Bronchial epithelial cell (primary cell): ENCODE measurements around the gene NRSN1. TPM values are rescaled to one million over a fixed set of nuclear protein-coding genes. Genes with fewer than 3 reads are reported as not detected.

Source experiments
- DNase-seq: peaks from one replicate; pipeline ENCODE4 v3.0.0-alpha.2; 2010; ENCODE audit warnings: low read depth
- FAIRE-seq: peaks from 2 replicates; lab custom pipeline; 2011; peaks lifted over from hg19 to GRCh38; lab: Jason Lieb, UNC
- H3K27me3 ChIP-seq: 2 replicates; pipeline ENCODE4 v1.5.1; 2011; ENCODE audit warnings: low read length; ENCODE audit not compliant: control insufficient read depth, insufficient read depth
- H3K36me3 ChIP-seq: 2 replicates; pipeline ENCODE4 v1.5.1; 2011; ENCODE audit warnings: low read length; ENCODE audit not compliant: control insufficient read depth, insufficient read depth
- H3K4me3 ChIP-seq: 2 replicates; pipeline ENCODE4 v1.5.1; 2011; ENCODE audit warnings: mild to moderate bottlenecking, low read depth, low read length, control low read depth
- total RNA-seq: library from RNA; depleted of rRNA; stranded (reverse); fragments of >200 nt; gene quantifications from 2 replicates; pipeline ENCODE4 v1.2.1, GENCODE V29; 2014
- TF ChIP-seq, protein P1 (sequence below): IDR thresholded peaks from 2 replicates; pipeline ENCODE4 v1.5.1; 2011; ENCODE audit warnings: mild to moderate bottlenecking, moderate library complexity, low read length, control low read depth, inconsistent platforms; ENCODE audit not compliant: insufficient read depth, severe bottlenecking

NRSN1 gene
- total RNA-seq, 1 donor from 2014 or later, result not detected

DNA sequence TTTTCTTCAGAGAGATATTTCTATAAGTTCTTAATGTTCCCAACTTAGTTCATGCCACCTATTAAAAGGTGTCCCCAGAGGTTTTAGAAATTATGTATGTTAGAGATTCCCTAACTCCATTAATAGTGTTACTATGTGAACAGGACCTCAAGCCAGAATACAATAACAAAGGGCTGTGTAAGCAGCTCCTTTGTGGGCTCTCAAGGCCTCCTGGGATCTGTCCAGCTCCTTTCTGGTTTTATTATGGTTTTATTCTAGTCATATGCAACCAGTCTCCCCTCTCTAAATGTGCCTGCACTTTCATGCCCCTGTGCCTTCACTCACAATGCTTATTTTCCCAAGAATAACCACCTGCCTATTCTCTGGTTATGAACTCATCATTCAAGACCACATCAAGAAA lies 22.7 kb downstream of the NRSN1 start:
- no peak overlapping the region for H3K4me3 ChIP-seq
- DNase-seq, result no peak
- H3K36me3 ChIP-seq, result no peaks in the 10 kb centered on the region
- H3K27me3 ChIP-seq, result no peaks in the 10 kb centered on the region
- TF ChIP-seq, protein P1, sequence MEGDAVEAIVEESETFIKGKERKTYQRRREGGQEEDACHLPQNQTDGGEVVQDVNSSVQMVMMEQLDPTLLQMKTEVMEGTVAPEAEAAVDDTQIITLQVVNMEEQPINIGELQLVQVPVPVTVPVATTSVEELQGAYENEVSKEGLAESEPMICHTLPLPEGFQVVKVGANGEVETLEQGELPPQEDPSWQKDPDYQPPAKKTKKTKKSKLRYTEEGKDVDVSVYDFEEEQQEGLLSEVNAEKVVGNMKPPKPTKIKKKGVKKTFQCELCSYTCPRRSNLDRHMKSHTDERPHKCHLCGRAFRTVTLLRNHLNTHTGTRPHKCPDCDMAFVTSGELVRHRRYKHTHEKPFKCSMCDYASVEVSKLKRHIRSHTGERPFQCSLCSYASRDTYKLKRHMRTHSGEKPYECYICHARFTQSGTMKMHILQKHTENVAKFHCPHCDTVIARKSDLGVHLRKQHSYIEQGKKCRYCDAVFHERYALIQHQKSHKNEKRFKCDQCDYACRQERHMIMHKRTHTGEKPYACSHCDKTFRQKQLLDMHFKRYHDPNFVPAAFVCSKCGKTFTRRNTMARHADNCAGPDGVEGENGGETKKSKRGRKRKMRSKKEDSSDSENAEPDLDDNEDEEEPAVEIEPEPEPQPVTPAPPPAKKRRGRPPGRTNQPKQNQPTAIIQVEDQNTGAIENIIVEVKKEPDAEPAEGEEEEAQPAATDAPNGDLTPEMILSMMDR, result no peak
- no peak for FAIRE-seq

DNA sequence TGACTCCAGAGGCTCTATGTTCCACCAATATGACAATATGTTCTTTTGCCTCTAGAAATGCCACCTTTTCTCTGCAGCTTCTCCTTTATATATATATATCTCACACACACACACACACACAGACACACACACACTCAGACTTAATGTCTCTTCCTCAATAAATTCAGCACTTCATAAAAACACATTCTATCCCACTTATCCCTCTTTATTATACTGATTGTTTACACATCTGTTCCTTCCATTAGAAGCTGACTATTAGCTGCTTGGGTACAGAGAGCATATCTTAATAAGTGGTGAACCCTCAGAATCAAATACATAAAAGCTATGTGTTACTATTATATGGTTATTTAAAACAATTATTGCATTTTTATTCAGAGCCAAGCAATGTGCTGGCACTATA lies 23.3 kb downstream of the NRSN1 start:
- TF ChIP-seq, protein P1, result no peak
- DNase-seq (no peak), FAIRE-seq (no peak)
- Histone ChIP-seq H3K27me3 (no peaks in the 10 kb centered on the region), H3K36me3 (no peaks in the 10 kb centered on the region), H3K4me3 (no peak overlapping the region)

DNA sequence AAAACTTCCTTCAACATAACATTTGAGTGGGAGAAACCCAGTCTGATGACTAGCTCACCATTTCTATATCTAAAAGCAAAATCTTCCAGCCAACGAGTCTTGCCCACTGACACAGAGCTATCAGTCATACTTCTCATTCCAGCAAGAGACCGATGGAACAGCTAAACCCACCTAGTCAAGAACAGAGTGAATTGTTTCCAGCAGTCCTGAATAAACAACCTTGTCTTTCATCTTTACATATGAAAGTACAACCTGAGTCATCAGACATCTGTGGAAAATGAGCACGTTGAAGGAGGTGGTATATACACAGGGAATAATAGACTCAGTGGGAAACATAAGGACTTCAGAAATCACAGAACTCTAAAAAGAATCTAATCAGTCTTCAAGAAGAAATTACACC lies 23.8 kb downstream of the NRSN1 start:
- TF ChIP-seq, protein P1, result no peak
- Histone ChIP-seq H3K4me3 (no peak overlapping the region), H3K27me3 (no peaks in the 10 kb centered on the region), H3K36me3 (no peaks in the 10 kb centered on the region)
- peak; percentile 4 for DNase-seq
- no peak for FAIRE-seq

DNA sequence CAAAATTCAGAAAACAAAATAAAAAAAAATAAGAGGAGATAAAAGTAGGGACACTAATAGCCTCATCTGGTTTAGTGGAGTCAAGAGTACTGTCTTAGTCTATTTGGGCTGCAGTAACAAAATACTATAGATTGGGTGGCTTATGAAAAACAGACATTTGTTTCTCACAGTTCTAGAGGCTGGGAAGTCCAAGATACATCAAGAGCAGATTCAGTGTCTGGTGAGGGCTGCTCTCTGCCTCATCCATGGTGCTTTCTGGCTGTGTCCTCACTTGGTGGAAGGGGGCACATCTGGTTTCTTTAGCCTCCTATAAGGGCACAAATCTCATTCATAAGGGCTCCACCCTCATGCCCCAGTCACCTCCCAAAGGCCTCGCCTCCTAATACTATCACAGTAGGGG lies 26.0 kb downstream of the NRSN1 start:
- FAIRE-seq (no peak), DNase-seq (no peak)
- TF ChIP-seq, protein P1, result no peak
- no peaks in the 10 kb centered on the region for H3K36me3 ChIP-seq
- no peaks in the 10 kb centered on the region for H3K27me3 ChIP-seq
- H3K4me3 ChIP-seq, result no peak overlapping the region

DNA sequence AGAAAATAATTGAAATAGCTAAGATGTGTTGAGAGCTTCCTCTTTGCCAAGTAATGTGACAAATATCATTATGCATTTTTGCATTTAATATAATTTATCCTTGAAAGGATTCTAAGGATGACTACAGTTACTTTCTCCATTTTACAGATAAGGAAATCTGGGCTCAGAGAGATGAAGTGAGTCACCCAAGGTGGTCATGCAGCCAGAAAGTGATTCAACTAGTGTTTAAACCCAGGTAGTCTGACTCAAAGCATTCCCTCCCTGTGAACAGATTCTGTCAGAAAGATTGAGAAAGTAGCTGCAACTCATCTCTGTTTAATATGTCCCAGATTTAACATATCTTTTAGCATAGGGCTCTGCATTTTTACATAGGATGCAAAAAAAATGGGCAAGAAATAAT lies 28.1 kb downstream of the NRSN1 start:
- H3K36me3 ChIP-seq, result no peaks in the 10 kb centered on the region
- FAIRE-seq, result no peak
- no peak overlapping the region for H3K4me3 ChIP-seq
- H3K27me3 ChIP-seq, result no peaks in the 10 kb centered on the region
- TF ChIP-seq, protein P1, result no peak
- DNase-seq, result peak; percentile 81

DNA sequence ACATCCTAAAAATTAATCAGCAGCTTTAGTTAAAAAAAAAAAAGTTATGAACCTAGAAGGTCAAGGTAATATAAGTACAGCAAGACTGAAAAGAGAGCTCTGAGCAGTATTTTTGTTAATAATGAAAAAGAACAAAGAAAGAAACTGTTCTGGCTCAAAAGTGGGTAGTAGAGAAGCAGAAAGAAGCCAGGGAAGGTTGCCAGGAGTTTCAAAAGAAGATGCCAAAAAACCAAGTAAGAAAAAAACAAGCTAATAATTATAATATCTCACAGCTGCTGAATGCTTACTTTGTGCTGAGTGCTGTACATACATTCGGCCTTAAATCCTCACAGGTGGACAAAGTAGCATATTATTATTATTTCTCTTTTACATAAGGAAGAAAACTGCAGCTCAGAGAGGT lies 31.9 kb downstream of the NRSN1 start:
- no peak overlapping the region for H3K4me3 ChIP-seq
- H3K27me3 ChIP-seq, result no peaks in the 10 kb centered on the region
- TF ChIP-seq, protein P1, result no peak

More for the DNA sequence above, 31.9 kb downstream of the NRSN1 start:
- H3K36me3 ChIP-seq, result no peaks in the 10 kb centered on the region
- FAIRE-seq, result no peak
- no peak for DNase-seq
